ENCODE results near the gene CD248.

DNA sequence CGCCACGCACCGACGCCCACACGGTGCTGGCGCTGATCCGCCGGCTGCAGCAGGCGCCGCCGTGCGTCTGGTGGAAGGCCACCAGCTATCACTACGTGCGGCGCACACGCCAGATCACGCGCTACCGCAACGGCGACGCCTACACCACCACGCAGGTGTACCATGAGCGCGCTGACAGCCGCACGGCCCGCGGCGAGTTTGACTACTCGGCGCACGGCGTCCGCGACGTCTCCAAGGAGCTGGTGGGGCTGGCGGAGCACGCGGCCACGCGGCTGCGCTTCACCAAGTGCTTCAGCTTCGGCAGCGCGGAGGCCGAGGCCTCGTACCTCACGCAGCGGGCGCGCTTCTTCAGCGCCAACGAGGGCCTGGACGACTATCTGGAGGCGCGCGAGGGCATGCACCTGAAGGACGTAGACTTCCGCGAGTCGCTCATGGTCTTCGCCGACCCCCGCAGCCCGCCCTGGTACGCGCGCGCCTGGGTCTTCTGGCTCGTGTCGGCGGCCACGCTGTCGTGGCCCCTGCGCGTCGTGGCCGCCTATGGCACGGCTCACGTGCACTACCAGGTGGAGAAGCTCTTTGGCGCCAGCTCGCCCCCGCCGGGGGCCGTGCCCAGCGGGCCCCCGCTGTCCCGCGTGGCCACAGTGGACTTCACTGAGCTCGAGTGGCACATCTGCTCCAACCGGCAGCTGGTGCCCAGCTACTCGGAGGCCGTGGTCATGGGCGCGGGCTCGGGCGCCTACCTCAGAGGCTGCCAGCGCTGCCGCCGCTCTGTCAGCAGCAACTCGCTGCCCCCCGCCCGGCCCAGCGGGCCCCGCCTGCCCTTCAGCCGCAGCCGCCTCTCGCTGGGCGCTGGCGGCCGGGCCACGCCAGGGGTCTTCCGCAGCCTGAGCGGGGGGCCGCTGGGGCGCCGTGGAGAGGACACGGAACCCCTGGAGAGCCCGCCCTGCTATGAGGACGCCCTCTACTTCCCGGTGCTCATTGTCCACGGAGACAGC is 21.9 kb downstream of the CD248 start:
- TF ChIP-seq, protein P1, sequence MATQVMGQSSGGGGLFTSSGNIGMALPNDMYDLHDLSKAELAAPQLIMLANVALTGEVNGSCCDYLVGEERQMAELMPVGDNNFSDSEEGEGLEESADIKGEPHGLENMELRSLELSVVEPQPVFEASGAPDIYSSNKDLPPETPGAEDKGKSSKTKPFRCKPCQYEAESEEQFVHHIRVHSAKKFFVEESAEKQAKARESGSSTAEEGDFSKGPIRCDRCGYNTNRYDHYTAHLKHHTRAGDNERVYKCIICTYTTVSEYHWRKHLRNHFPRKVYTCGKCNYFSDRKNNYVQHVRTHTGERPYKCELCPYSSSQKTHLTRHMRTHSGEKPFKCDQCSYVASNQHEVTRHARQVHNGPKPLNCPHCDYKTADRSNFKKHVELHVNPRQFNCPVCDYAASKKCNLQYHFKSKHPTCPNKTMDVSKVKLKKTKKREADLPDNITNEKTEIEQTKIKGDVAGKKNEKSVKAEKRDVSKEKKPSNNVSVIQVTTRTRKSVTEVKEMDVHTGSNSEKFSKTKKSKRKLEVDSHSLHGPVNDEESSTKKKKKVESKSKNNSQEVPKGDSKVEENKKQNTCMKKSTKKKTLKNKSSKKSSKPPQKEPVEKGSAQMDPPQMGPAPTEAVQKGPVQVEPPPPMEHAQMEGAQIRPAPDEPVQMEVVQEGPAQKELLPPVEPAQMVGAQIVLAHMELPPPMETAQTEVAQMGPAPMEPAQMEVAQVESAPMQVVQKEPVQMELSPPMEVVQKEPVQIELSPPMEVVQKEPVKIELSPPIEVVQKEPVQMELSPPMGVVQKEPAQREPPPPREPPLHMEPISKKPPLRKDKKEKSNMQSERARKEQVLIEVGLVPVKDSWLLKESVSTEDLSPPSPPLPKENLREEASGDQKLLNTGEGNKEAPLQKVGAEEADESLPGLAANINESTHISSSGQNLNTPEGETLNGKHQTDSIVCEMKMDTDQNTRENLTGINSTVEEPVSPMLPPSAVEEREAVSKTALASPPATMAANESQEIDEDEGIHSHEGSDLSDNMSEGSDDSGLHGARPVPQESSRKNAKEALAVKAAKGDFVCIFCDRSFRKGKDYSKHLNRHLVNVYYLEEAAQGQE (IDR thresholded peaks at IDR 0.05; ENCODE audit: insufficient read depth in 1 of 2, low read depth in 2 of 2, low read length in 2 of 2): no peak
- TF ChIP-seq POLR2AphosphoS5 (IDR thresholded peaks at IDR 0.05; ENCODE audit: low read depth, low read length): no peak

All from PFSK-1 (cell line).